NCI-H345 (cell line): ENCODE results near the gene SCTR.

Experiments
- DNase-seq: peaks from one replicate; lab custom pipeline; 2025; lab: John Stamatoyannopoulos, UW

Gene SCTR

GRCh38 chr2:119487434-119488244 lies 36.6 kb downstream of the SCTR start:
- DNase-seq, result no peak

GRCh38 chr2:119486886-119487285 lies 37.4 kb downstream of the SCTR start:
- no peak for DNase-seq

- no peak for DNase-seq
Observed at GRCh38 chr2:119486196-119486827, 38.0 kb downstream of the SCTR start.

- DNase-seq, result no peak
Observed at GRCh38 chr2:119485336-119486110, 38.8 kb downstream of the SCTR start.

GRCh38 chr2:119484834-119485233 lies 39.4 kb downstream of the SCTR start:
- no peak for DNase-seq

GRCh38 chr2:119483896-119484718 lies 40.2 kb downstream of the SCTR start:
- no peak for DNase-seq

GRCh38 chr2:119483395-119483753 lies 40.9 kb downstream of the SCTR start:
- DNase-seq, result no peak

GRCh38 chr2:119482481-119483394 lies 41.5 kb downstream of the SCTR start:
- DNase-seq, result no peak

- no peak for DNase-seq
Observed at GRCh38 chr2:119481501-119482455, 42.5 kb downstream of the SCTR start.

GRCh38 chr2:119480718-119481142 lies 43.6 kb downstream of the SCTR start:
- no peak for DNase-seq

GRCh38 chr2:119480184-119480583 lies 44.1 kb downstream of the SCTR start:
- DNase-seq, result no peak

GRCh38 chr2:119478978-119479295 lies 45.3 kb downstream of the SCTR start:
- no peak for DNase-seq

- no peak for DNase-seq
Observed at GRCh38 chr2:119478188-119478977, 45.9 kb downstream of the SCTR start.

- DNase-seq, result no peak
Observed at GRCh38 chr2:119477113-119477505, 47.2 kb downstream of the SCTR start.

GRCh38 chr2:119476301-119477112 lies 47.8 kb downstream of the SCTR start:
- peak; percentile 73 for DNase-seq

GRCh38 chr2:119475857-119476244 lies 48.4 kb downstream of the SCTR start:
- DNase-seq, result no peak

GRCh38 chr2:119475225-119475856 lies 48.9 kb downstream of the SCTR start:
- DNase-seq, result peak; percentile 37
